Measurements from ENCODE around the gene HSPH1.

DNA sequence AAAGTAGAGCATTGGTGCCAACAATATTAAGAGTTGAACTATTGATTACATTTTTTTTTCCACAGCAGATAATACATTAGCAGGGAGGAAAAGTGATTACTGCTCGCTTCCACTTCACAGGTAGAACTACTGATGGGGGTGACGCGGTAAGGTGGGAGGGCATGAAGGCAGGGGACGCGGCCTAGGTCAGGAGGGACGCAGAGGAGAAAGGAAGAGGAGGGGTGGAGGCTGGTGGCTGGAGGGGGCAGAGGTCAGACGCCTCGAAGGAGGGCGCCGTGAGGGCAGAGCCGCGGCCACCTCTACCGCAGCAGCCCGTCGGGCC, 37.8 kb upstream of the HSPH1 start:
- TF ChIP-seq, protein P1, sequence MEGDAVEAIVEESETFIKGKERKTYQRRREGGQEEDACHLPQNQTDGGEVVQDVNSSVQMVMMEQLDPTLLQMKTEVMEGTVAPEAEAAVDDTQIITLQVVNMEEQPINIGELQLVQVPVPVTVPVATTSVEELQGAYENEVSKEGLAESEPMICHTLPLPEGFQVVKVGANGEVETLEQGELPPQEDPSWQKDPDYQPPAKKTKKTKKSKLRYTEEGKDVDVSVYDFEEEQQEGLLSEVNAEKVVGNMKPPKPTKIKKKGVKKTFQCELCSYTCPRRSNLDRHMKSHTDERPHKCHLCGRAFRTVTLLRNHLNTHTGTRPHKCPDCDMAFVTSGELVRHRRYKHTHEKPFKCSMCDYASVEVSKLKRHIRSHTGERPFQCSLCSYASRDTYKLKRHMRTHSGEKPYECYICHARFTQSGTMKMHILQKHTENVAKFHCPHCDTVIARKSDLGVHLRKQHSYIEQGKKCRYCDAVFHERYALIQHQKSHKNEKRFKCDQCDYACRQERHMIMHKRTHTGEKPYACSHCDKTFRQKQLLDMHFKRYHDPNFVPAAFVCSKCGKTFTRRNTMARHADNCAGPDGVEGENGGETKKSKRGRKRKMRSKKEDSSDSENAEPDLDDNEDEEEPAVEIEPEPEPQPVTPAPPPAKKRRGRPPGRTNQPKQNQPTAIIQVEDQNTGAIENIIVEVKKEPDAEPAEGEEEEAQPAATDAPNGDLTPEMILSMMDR (conservative IDR thresholded peaks at IDR 0.05; ENCODE audit: low read length) = no peak
- TF ChIP-seq EZH2phosphoT487 (IDR thresholded peaks at IDR 0.05; ENCODE audit: borderline replicate concordance) = no peak
